Psoas muscle (tissue), 8 donors: ENCODE results near the gene APOL1. TPM values are rescaled to one million over a fixed set of nuclear protein-coding genes. Genes with fewer than 3 reads are reported as not detected.

ENCODE experiments used
- ATAC-seq, 4 donors: fragments of 200-7000 bp; cut with Tn5 transposase; one replicate each; pipeline ENCODE4 v1.9.1; 2020; ENCODE audit warnings: moderate library complexity in 3 of 4, mild to moderate bottlenecking in 2 of 4
- DNase-seq, 2 donors: peaks; one replicate each; pipeline ENCODE4 v3.0.0-alpha.2; 2020
- H3K27ac ChIP-seq: fragments of 200-600 bp; one replicate; pipeline ENCODE4 v1.8.0; 2022
- H3K27me3 ChIP-seq, 3 donors: fragments of 200-600 bp in 1 of 3; one replicate each; pipeline versions ENCODE4 v1.6.1 to v1.8.0; 2013 to 2022; ENCODE audit warnings: low read length in 2 of 3, mild to moderate bottlenecking in 2 of 3, moderate library complexity in 1 of 3; ENCODE audit not compliant: insufficient read depth in 3 of 3
- H3K36me3 ChIP-seq, 2 donors: fragments of 200-600 bp in 1 of 2; one replicate each; pipeline versions ENCODE4 v1.6.1 to v1.8.0; 2013 to 2022; ENCODE audit warnings: low read depth in 1 of 2, mild to moderate bottlenecking in 1 of 2, moderate library complexity in 1 of 2; ENCODE audit not compliant: insufficient read depth in 1 of 2
- H3K4me1 ChIP-seq: fragments of 200-600 bp; one replicate; pipeline ENCODE4 v1.8.0; 2022
- H3K4me3 ChIP-seq: fragments of 200-600 bp; one replicate; pipeline ENCODE4 v1.8.0; 2022; ENCODE audit warnings: mild to moderate bottlenecking
- H3K9me3 ChIP-seq: fragments of 200-600 bp; one replicate; pipeline ENCODE4 v1.8.0; 2022
- CTCF ChIP-seq: fragments of 200-600 bp; IDR thresholded peaks from one replicate; pipeline ENCODE4 v1.8.0; 2022; ENCODE audit warnings: antibody characterized with exemption
- WGBS, 3 donors: extraction: QIAGEN DNeasy Blood & Tissue Kit; methylation state at CpG; one replicate each; pipeline versions ENCODE4 v1.1.6 to v1.1.7; 2013; 5-methylcytosine and 5-hydroxymethylcytosine counted together
- intact Hi-C, 2 donors: fragments of 100-400 bp; cut with DNase I; formaldehyde crosslinking; loops; one replicate each; pipeline versions ENCODE4 v1.11.0 to v1.14.2; 2022
- polyA plus RNA-seq, 3 donors: library from polyadenylated mRNA; stranded (reverse); fragments of 200-250 nt; gene quantifications; one replicate each; pipeline ENCODE4 v1.2.3, GENCODE V29; 2013
- total RNA-seq, 4 donors: library from RNA; stranded (reverse); fragmentation: NEBNext Ultra II Directional in 2 of 4; extraction: Animal tissue kit (Norgen Biotek cat#: 25700) in 2 of 4; gene quantifications; one replicate each; pipeline versions ENCODE4 v1.2.1 to v1.2.4, GENCODE V29; 2021 to 2023
- donor health status: healthy with polysubstance abuse.
- donor health status: DM: no; HTN: no; CAD: no; lungs with moderate emphysema.
- donor health status: Bipolar disorder and iron deficiency.
- donor health status: healthy.
- donor health status: DM: yes; HTN: yes; CAD: no.
- donor health status: DM: no; HTN: no; CAD: no.
- donor health status: DM: no; HTN: no; CAD: no.
- donor health status: DM: yes; HTN: yes; CAD: no.

The APOL1 gene
- total and polyA plus RNA-seq, 7 donors: 5.3 to 16.3 (median 6.0) TPM

- Histone ChIP-seq H3K4me1 (no peaks in the 10 kb centered on the region), H3K27me3 (no peaks in the 10 kb centered on the region), H3K9me3 (no peaks in the 10 kb centered on the region), H3K36me3 (peaks cover 26 to 100% of the 10 kb centered on the region in 2 donors), H3K4me3 (no peak overlapping the region), H3K27ac (no peak overlapping the region)
- TF ChIP-seq CTCF: no peak
- intact Hi-C loops: no loop called here
- WGBS, 3 donors: 87 to 89% (median 89%) methylated on average over 19 of the region's 19 CpGs
- DNase-seq (peak in 1 of 2 donors; percentile 20), ATAC-seq (no peak)
These were observed 44.6 kb downstream of the APOL1 start for GRCh38 chr22:36297568-36297967.

- H3K4me3 ChIP-seq: no peak overlapping the region
- H3K27ac ChIP-seq: no peak overlapping the region
- H3K36me3 ChIP-seq: peaks cover 26 to 100% of the 10 kb centered on the region in 2 donors
- H3K4me1 ChIP-seq: no peaks in the 10 kb centered on the region
- H3K27me3 ChIP-seq: no peaks in the 10 kb centered on the region
- H3K9me3 ChIP-seq: no peaks in the 10 kb centered on the region
- 85 to 88% (median 88%) methylated on average over 8 of the region's 8 CpGs for WGBS, 3 donors
- DNase-seq: peak in 1 of 2 donors; percentile 3
- intact Hi-C loops: no loop called here
- no peak for ATAC-seq
- TF ChIP-seq CTCF: no peak
These were observed 45.2 kb downstream of the APOL1 start for GRCh38 chr22:36298118-36298517.

GRCh38 chr22:36298601-36299000 lies 45.7 kb downstream of the APOL1 start:
- Histone ChIP-seq H3K9me3 (no peaks in the 10 kb centered on the region), H3K4me1 (no peaks in the 10 kb centered on the region), H3K36me3 (peaks cover 22 to 100% of the 10 kb centered on the region in 2 donors), H3K27me3 (no peaks in the 10 kb centered on the region), H3K4me3 (no peak overlapping the region), H3K27ac (no peak overlapping the region)
- TF ChIP-seq CTCF: no peak
- intact Hi-C loops: no loop called here
- DNase-seq (peak in 1 of 2 donors; percentile 28), ATAC-seq (no peak)
- 89 to 97% (median 93%) methylated on average over 13 of the region's 13 CpGs for WGBS, 3 donors

- peaks cover 23 to 100% of the 10 kb centered on the region in 2 donors for H3K36me3 ChIP-seq
- intact Hi-C loops: no loop called here
- no peak overlapping the region for H3K4me3 ChIP-seq
- H3K27ac ChIP-seq: no peak overlapping the region
- no peaks in the 10 kb centered on the region for H3K4me1 ChIP-seq
- H3K9me3 ChIP-seq: no peaks in the 10 kb centered on the region
- ATAC-seq (no peak), DNase-seq (peak in 1 of 2 donors; percentile 49)
- no peak for TF ChIP-seq CTCF
- WGBS, 3 donors: 86 to 90% (median 88%) methylated on average over 14 of the region's 14 CpGs
- no peaks in the 10 kb centered on the region for H3K27me3 ChIP-seq
These were observed 46.4 kb downstream of the APOL1 start for GRCh38 chr22:36299295-36299694.

- Histone ChIP-seq H3K9me3 (no peaks in the 10 kb centered on the region), H3K4me3 (no peak overlapping the region), H3K4me1 (no peaks in the 10 kb centered on the region), H3K27ac (no peak overlapping the region), H3K27me3 (no peaks in the 10 kb centered on the region), H3K36me3 (peaks cover 23 to 100% of the 10 kb centered on the region in 2 donors)
- DNase-seq (peak in 1 of 2 donors; percentile 50), ATAC-seq (no peak)
- WGBS, 3 donors: 88 to 91% (median 90%) methylated on average over 12 of the region's 12 CpGs
- TF ChIP-seq CTCF: no peak
- intact Hi-C loops: loop anchor here in 1 of 2 donors (2.0 to 5.0 kb wide), 2 partner anchors 171 to 187 kb away; no protein-coding TSS in a partner anchor
These were observed 47.0 kb downstream of the APOL1 start for GRCh38 chr22:36299911-36300310.
